SK-N-SH treated with all-trans-retinoic acid at 6 μM for 48 hours (cell line): ENCODE results near the gene C14orf180.

Experiments
- ATAC-seq: fragments of 200-7000 bp; cut with Tn5 transposase; 3 replicates; pipeline ENCODE4 v1.9.1; 2020; ENCODE audit warnings: mild to moderate bottlenecking, moderate library complexity
- ARNTL ChIP-seq: fragments of 450-650 bp; formaldehyde crosslinking; IDR thresholded peaks from 2 replicates; pipeline ENCODE4 v1.5.0; 2020; ENCODE audit warnings: low read depth, mild to moderate bottlenecking, moderate library complexity, borderline replicate concordance
- BACH2 ChIP-seq: fragments of 250-450 bp; sonication (Bioruptor Pico); IDR thresholded peaks from 2 replicates; pipeline ENCODE4 v1.9.0; 2021; ENCODE audit warnings: mild to moderate bottlenecking, borderline replicate concordance
- CSDC2 ChIP-seq: fragments of 250-450 bp; sonication (Bioruptor Pico); IDR thresholded peaks from 2 replicates; pipeline ENCODE4 v1.5.0; 2020; ENCODE audit warnings: mild to moderate bottlenecking, moderate library complexity
- ESRRG ChIP-seq: fragments of 250-450 bp; sonication (Bioruptor Pico); IDR thresholded peaks from 2 replicates; pipeline ENCODE4 v1.6.1; 2021; ENCODE audit warnings: mild to moderate bottlenecking
- GLIS3 ChIP-seq: fragments of 250-450 bp; sonication (Bioruptor Pico); IDR thresholded peaks from 2 replicates; pipeline ENCODE4 v1.5.0; 2020; ENCODE audit warnings: mild to moderate bottlenecking, moderate library complexity
- ISL1 ChIP-seq: fragments of 250-450 bp; sonication (Bioruptor Pico); IDR thresholded peaks from 2 replicates; pipeline ENCODE4 v2.1.2; 2022; ENCODE audit warnings: mild to moderate bottlenecking, moderate library complexity
- OSR1 ChIP-seq: fragments of 250-450 bp; sonication (Bioruptor Pico); IDR thresholded peaks from 2 replicates; pipeline ENCODE4 v1.8.0; 2022; ENCODE audit warnings: moderate library complexity, mild to moderate bottlenecking, inconsistent platforms
- PPARA ChIP-seq: fragments of 250-450 bp; sonication (Bioruptor Pico); IDR thresholded peaks from 2 replicates; pipeline ENCODE4 v1.5.0; 2020; ENCODE audit warnings: mild to moderate bottlenecking, borderline replicate concordance
- RARB ChIP-seq: fragments of 250-450 bp; sonication (Bioruptor Pico); IDR thresholded peaks from 2 replicates; pipeline ENCODE4 v1.8.0; 2021; ENCODE audit warnings: mild to moderate bottlenecking, moderate library complexity
- SNAI2 ChIP-seq: fragments of 250-450 bp; sonication (Bioruptor Pico); IDR thresholded peaks from 2 replicates; pipeline ENCODE4 v1.5.0; 2020; ENCODE audit warnings: mild to moderate bottlenecking, moderate library complexity
- TCF4 ChIP-seq: fragments of 250-450 bp; sonication (Bioruptor Pico); IDR thresholded peaks from 2 replicates; pipeline ENCODE4 v1.8.0; 2021; ENCODE audit warnings: mild to moderate bottlenecking, moderate library complexity, borderline replicate concordance
- TOX ChIP-seq: fragments of 250-450 bp; sonication (Bioruptor Pico); IDR thresholded peaks from 2 replicates; pipeline ENCODE4 v1.8.0; 2021; ENCODE audit warnings: mild to moderate bottlenecking, moderate library complexity, borderline replicate concordance
- ZC3H10 ChIP-seq: fragments of 250-450 bp; sonication (Bioruptor Pico); IDR thresholded peaks from 2 replicates; pipeline ENCODE4 v1.5.1; 2021; ENCODE audit warnings: mild to moderate bottlenecking, moderate library complexity
- ZFP3 ChIP-seq: fragments of 250-450 bp; sonication (Bioruptor Pico); IDR thresholded peaks from 2 replicates; pipeline ENCODE4 v1.5.0; 2020; ENCODE audit warnings: mild to moderate bottlenecking, moderate library complexity
- ZFP30 ChIP-seq: fragments of 450-650 bp; formaldehyde crosslinking; IDR thresholded peaks from 2 replicates; pipeline ENCODE4 v1.5.0; 2022; ENCODE audit warnings: mild to moderate bottlenecking, moderate library complexity
- ZNF70 ChIP-seq: fragments of 450-650 bp; formaldehyde crosslinking; IDR thresholded peaks from 2 replicates; pipeline ENCODE4 v1.5.0; 2020; ENCODE audit warnings: mild to moderate bottlenecking, moderate library complexity
- ZNF8 ChIP-seq: fragments of 450-650 bp; formaldehyde crosslinking; IDR thresholded peaks from 2 replicates; pipeline ENCODE4 v1.5.0; 2020; ENCODE audit warnings: mild to moderate bottlenecking, moderate library complexity
- TF ChIP-seq, protein P1 (sequence below): fragments of 250-450 bp; sonication (Bioruptor Pico); IDR thresholded peaks from 2 replicates; pipeline ENCODE4 v1.5.1; 2021; ENCODE audit warnings: mild to moderate bottlenecking, moderate library complexity
- TF ChIP-seq, protein P2 (sequence below): fragments of 250-450 bp; sonication (Bioruptor Pico); IDR thresholded peaks from 2 replicates; pipeline ENCODE4 v1.5.1; 2020; ENCODE audit warnings: low read depth, mild to moderate bottlenecking, moderate library complexity
- TF ChIP-seq, protein P3 (sequence below): fragments of 250-450 bp; sonication (Bioruptor Pico); IDR thresholded peaks from 2 replicates; pipeline ENCODE4 v1.8.0; 2021; ENCODE audit warnings: low read depth, mild to moderate bottlenecking, moderate library complexity, borderline replicate concordance
- TF ChIP-seq, protein P4 (sequence below): fragments of 250-450 bp; sonication (Bioruptor Pico); IDR thresholded peaks from 2 replicates; pipeline ENCODE4 v1.5.0; 2020; ENCODE audit warnings: mild to moderate bottlenecking, moderate library complexity

C14orf180 gene

DNA sequence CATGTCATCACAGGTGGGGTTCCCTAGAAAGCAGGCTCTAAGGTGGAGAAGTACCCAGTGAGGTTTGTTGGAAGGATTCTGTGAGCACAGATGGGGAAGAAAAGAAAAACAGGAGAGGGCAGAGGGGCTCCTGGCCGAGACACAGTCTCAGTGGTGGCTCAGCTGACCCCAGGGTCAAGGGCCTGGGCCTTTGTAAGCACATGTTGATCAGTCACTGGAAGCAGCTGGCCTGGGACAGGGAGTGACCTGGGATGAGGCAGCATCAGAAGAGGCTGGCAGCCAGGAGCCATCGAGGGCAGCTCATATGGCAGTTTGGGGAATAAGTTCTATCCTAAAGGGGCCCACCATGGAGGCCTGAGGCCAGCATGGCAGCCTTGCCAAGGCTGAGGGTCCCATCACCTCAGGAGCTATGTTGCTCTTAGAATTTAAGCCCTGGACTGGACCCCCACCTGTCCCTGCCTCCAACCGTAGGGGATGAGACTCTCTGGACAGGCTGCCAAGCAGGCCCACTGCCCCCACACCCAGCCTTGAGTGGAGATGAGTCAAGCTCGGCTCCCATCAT lies 31.3 kb downstream of the C14orf180 start (continued):
- TF ChIP-seq, protein P1, sequence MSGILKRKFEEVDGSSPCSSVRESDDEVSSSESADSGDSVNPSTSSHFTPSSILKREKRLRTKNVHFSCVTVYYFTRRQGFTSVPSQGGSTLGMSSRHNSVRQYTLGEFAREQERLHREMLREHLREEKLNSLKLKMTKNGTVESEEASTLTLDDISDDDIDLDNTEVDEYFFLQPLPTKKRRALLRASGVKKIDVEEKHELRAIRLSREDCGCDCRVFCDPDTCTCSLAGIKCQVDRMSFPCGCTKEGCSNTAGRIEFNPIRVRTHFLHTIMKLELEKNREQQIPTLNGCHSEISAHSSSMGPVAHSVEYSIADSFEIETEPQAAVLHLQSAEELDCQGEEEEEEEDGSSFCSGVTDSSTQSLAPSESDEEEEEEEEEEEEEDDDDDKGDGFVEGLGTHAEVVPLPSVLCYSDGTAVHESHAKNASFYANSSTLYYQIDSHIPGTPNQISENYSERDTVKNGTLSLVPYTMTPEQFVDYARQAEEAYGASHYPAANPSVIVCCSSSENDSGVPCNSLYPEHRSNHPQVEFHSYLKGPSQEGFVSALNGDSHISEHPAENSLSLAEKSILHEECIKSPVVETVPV (CRISPR knock-in tag), result no peak
- TF ChIP-seq PPARA (CRISPR knock-in tag), result no peak

DNA sequence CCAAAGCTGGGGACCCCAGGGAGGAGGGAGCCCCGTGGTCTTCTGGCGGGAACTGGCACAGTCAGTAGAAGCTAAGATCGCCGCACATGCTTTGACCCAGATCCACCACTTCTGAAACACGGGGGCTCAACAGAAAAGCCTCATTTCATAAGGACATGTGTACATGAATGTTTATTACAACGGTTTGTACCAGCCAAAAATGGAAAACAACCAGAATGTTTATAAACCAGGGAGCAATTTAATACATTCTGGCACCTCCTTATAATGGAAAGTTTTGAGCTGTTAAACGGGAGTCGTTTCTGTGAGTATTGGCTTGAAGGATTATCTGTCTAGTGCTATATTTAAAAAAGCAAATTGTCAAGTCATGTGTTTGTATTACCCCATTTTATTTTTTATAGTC lies 32.3 kb downstream of the C14orf180 start:
- ATAC-seq, result no peak
- TF ChIP-seq, protein P2, sequence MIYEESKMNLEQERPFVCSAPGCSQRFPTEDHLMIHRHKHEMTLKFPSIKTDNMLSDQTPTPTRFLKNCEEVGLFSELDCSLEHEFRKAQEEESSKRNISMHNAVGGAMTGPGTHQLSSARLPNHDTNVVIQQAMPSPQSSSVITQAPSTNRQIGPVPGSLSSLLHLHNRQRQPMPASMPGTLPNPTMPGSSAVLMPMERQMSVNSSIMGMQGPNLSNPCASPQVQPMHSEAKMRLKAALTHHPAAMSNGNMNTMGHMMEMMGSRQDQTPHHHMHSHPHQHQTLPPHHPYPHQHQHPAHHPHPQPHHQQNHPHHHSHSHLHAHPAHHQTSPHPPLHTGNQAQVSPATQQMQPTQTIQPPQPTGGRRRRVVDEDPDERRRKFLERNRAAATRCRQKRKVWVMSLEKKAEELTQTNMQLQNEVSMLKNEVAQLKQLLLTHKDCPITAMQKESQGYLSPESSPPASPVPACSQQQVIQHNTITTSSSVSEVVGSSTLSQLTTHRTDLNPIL (CRISPR knock-in tag), result no peak
- TF ChIP-seq ZNF8 (CRISPR knock-in tag) (no peak), ZNF70 (CRISPR knock-in tag) (no peak), OSR1 (no peak), TOX (CRISPR knock-in tag) (no peak), RARB (CRISPR knock-in tag) (no peak)

DNA sequence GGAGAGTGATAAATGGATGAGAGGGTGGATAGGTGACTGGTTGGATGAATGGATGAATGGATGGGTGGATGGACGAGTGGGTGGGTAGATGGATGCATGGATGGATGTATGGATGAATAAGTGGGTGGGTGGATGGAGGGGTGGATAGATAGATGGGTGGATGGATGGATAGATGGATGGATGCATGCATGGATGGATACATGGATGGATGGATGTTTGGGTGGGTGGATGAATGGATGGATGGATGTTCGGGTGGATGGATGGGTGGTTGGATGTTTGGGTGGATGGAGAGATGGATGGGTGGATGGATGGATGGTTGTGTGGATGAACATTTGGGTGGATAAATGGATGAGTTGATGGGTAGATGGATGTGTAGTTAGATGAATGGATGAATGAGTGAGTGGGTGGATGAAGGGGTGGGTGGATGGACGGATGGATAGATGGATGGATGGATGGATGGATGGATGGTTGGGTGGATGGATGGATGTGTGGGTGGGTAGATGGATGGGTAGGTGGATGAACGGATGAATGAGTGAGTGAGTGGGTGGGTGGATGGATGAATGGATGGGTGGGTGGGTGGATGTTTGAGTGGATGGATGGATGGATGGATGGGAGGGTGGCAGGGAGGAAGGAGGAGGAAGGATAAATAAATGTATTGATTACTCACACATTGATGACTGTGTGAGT lies 34.7 kb downstream of the C14orf180 start:
- TF ChIP-seq TOX (CRISPR knock-in tag) (no peak), ARNTL (CRISPR knock-in tag) (no peak), RARB (CRISPR knock-in tag) (no peak), ZFP3 (CRISPR knock-in tag) (no peak), BACH2 (CRISPR knock-in tag) (no peak), CSDC2 (CRISPR knock-in tag) (no peak), ISL1 (CRISPR knock-in tag) (no peak), PPARA (CRISPR knock-in tag) (no peak), SNAI2 (no peak), TCF4 (no peak), OSR1 (no peak), GLIS3 (CRISPR knock-in tag) (no peak), ZFP30 (CRISPR knock-in tag) (no peak), ZNF8 (CRISPR knock-in tag) (no peak), ESRRG (no peak), ZC3H10 (no peak)
- TF ChIP-seq, protein P3, sequence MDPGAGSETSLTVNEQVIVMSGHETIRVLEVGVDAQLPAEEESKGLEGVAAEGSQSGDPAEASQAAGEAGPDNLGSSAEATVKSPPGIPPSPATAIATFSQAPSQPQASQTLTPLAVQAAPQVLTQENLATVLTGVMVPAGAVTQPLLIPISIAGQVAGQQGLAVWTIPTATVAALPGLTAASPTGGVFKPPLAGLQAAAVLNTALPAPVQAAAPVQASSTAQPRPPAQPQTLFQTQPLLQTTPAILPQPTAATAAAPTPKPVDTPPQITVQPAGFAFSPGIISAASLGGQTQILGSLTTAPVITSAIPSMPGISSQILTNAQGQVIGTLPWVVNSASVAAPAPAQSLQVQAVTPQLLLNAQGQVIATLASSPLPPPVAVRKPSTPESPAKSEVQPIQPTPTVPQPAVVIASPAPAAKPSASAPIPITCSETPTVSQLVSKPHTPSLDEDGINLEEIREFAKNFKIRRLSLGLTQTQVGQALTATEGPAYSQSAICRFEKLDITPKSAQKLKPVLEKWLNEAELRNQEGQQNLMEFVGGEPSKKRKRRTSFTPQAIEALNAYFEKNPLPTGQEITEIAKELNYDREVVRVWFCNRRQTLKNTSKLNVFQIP (CRISPR knock-in tag), result no peak
- TF ChIP-seq, protein P1 (CRISPR knock-in tag), result no peak
- TF ChIP-seq, protein P4, sequence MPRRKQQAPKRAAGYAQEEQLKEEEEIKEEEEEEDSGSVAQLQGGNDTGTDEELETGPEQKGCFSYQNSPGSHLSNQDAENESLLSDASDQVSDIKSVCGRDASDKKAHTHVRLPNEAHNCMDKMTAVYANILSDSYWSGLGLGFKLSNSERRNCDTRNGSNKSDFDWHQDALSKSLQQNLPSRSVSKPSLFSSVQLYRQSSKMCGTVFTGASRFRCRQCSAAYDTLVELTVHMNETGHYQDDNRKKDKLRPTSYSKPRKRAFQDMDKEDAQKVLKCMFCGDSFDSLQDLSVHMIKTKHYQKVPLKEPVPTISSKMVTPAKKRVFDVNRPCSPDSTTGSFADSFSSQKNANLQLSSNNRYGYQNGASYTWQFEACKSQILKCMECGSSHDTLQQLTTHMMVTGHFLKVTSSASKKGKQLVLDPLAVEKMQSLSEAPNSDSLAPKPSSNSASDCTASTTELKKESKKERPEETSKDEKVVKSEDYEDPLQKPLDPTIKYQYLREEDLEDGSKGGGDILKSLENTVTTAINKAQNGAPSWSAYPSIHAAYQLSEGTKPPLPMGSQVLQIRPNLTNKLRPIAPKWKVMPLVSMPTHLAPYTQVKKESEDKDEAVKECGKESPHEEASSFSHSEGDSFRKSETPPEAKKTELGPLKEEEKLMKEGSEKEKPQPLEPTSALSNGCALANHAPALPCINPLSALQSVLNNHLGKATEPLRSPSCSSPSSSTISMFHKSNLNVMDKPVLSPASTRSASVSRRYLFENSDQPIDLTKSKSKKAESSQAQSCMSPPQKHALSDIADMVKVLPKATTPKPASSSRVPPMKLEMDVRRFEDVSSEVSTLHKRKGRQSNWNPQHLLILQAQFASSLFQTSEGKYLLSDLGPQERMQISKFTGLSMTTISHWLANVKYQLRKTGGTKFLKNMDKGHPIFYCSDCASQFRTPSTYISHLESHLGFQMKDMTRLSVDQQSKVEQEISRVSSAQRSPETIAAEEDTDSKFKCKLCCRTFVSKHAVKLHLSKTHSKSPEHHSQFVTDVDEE (CRISPR knock-in tag), result no peak
- TF ChIP-seq, protein P2 (CRISPR knock-in tag), result no peak
- no peak for ATAC-seq
